HG03342 (cell line): Measurements from ENCODE around the gene RPL22.

Source experiments
- ATAC-seq: cut with Tn5 transposase; IDR thresholded peaks from one replicate; pipeline ENCODE4 v1.9.1; 2021; ENCODE audit warnings: mild to moderate bottlenecking, moderate library complexity; ENCODE audit not compliant: unreplicated experiment

The RPL22 gene

DNA sequence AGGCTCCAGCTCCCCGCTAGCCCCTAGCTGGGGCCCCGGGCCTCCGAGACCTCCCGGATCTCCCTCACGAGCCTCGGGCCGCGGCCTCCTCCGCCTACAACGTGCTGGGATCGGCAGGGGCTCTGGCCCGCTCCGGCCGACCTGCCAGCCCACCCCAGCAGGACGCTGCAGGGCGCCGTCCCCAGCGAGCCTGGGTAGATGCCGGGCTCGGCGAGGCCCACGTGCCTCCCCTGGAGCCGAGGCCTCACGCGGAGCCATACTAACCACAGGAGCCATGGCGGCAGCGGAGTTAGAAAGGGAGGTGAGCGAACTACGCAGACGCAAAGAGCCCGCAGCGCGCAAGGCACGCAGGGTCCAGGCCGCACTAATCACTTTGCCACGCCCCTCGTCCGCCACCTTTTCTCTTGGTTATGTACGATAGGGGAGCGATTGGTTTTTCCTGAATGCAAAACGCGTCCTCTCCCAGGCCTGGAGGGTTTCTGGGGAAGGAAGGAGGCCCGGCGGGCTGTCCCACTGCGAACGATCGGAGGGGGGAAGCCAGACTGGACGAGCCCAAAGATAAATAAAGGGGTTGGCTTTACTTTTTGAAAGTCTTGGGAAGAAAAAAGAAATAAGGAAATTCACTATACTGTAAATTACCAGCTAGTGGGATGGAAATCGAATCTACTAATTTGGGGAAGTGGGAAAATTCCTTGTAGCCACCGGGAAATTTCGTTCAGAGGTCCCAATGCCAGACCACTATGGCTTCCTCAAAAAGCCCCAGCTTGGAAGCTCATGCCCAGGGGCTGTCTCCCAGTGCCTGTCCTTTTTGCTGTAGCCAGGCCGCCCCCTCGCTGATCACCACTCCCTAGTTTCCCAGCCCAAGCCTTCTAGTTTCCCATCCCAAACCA lies at the start of gene RPL22:
Gene RPL22, minus strand, starts transcription at position 298 of the 890 bp plus-strand sequence. Its CDS starts 22 bp downstream, at position 276.
- ATAC-seq: peak; percentile 94

DNA sequence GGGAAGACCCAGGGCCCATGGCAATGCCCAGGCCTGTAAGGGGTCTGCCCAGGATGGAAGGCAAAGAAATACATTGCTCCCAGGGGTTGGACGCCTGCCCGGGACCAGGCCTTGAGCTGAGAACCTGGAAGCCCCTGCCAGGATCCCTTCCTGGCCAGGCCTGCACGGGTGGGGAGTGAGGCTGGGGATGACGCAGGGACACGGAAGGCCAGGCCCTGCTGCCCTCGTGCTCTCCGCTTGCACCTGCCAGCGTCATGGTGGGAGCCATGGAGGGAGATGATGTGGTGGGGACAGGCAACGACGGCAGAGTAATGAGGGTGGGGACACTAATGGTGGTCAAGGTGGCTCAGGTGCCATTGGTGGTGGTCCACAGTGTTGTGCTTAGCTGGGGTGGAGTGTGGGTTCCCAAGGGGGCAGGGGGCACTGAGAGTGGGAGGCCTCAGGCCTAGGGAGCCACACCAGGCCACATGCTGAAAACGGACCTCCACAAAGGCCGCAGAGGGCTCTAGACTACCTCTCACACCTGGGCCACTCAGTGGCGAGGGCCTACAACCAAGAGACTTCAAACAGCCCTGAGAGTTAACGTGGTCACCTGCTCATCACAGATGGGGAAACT lies 48.9 kb upstream of the RPL22 start:
- no peak for ATAC-seq

DNA sequence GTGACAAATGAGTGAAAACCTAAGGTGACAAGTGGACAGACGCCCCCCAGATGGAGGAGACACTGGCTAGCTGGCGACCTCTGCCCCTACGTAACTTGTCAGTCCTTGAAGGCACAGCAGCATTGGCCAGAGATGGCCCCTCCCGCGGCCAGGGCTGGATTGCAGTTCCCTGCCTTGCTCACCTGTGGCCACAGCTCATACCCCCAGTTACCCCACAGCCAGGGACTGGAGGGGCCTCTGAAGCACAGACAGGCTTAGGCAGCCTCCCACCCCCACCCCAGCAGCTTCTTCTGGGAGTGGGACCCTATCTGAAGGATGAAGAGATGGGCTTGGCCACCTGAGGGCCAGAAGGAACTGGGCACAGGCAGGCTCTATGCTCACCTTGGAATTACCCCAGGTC lies 48.3 kb upstream of the RPL22 start:
- no peak for ATAC-seq

DNA sequence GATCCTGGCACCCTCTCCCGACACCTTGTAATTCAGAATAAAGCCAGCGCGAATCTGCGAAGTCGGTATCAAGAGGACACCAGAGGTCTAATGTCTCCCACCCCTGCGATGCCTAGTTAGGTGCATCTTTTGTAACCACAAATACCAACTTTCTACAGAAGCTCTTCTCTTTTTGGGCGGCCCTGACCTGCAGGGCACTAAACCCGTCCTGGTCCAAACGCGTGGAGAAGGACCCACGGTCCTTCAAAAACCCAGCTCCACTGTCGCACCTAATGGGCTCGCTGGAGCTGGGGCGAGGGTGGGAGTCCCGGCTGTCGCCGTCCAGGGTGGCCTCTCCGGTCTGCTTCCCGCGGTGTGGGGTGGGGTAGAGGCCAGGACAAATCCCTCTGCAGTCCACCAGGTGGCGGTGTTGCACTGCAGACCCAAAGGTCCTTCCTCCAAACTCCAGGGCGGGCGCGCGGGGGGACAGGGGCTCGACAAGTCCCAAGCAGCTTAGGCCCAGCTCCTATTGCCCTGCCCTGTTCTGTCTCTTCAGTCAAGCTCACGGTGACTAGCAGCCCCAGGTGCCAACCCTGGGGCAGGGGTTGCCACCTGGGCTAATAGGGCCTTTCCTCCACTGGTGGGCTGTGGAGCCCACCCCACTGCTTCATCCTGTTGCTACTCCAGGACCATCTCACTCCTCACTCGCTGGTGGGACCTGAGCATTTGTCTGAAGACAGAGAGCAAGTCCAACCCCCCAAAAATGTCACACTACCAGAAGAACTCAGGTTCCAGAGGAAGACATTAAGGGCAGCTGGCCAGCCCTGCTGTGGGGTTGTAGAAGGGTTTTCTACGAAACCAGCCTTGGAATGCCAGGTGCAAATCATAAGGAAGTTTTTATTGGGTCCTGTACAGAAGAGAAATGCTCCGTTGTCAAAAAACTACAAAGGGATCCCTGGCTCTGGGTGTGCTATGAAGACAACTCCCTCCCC lies 47.4 kb upstream of the RPL22 start:
- ATAC-seq: no peak

DNA sequence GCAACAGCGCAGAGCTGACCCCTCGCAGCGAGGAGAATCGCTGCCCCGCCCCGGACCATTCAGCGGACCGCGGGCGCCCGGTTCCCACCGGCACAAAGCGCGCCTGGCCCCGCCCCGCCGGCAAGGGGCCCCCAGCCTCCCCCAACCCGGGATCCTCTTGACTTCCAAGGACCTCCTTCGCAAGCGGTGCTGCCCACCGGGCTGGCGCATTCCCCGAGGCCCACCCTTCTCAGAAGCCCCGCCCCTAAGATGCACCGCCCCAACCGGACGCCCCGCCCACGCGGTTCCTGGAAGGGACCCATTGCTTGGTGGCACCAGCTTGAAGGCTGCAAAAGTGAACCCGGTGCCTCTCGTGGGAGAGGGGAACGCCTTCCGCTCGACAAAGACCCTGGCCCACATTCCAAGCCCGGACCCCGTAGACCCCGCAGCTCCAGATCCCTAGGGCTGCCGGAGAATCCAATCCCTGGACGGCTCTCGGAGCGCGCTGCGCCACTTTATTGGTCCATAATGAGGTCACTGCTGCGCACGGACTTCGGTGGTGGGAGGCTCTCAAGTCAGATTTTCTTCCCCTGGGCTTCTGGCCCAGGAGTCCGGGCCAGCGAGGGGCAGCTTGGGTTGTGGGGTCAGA lies 46.6 kb upstream of the RPL22 start:
- no peak for ATAC-seq

DNA sequence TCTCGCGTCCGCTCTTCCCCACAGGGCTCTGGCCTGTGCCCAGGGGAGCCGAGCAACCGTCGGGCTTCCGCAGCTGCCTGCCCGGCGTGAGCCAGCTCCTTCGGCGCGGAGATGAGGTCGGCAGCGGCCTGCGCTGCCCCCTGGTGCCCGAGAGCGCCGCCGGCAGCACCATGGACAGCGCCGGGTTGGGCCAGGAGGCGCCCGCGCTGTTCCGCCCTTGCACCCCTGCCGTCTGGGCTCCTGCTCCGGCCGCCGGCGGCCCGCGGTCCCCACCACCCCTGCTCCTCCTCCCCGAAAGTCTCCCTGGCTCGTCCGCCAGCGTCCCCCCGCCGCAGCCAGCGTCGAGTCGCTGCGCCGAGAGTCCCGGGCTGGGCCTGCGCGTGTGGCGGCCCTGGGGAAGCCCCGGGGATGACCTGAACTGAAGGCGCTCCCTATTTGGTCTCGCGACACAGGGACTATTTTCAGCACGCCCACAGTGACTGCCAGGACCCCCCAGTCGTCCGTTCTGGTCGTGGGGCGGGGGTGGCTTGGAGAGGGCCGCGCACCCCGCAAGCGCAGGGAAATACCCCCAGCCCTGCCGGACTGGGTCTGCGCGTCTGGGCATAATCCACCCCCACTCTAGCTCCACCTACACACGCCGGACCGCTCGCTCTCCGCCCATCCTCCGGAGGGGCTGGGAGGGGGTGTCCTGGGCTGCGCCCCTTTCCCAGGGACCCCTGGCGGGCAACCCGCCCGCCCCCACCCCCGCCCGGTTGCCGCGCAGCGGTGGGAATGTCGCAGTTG lies 45.9 kb upstream of the RPL22 start:
- peak; percentile 42 for ATAC-seq

DNA sequence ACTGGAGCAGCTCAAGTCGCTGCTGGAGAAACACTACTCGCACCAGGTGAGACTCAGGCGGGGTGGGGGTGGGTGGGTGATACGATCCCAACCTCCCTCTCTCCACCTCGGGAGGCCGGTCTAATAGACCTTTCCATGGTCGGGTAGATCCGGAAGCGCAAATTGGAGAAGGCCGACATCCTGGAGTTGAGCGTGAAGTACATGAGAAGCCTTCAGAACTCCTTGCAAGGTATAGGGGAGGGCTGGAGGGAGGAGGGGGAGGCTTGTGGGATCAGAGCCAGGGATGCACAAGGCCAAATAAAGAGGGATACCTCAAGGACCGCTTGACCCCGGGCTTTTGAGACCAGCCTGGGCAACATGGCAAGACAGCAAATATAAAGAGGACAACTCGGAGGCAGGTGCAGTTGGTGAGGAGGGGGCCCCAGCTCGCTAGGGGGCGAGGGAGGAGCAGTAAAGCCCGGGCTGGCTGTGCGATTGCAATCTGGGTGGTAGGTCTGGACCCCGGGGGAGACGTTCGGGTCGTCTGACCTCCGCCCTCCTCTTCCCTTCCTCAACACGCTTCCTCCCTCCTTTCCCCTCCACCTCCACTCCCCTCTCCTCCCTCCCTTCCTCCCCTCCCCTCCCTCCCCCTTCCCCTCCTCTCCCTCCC lies 45.1 kb upstream of the RPL22 start:
- ATAC-seq: no peak

DNA sequence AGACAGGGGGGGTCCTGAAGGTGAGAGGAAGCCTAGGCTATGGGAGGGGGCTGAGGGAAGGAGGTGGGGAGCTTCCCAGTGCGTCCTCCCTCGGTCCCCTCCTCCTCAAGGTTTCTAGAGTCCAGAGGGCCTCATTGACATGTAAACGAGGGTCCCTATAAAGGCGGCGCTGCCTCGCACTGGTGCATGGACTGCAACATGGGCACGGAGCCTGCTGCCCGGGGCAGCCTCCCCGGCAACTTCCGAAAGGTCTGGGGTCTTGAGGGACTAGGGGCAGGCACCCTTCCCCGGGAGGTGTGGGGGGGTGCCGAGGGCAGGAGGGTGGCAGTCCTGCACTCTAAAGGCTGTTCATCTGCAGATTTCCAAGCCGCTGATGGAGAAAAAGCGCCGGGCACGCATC lies 44.6 kb upstream of the RPL22 start, which contains the start of gene HES3:
Gene HES3, plus strand, starts transcription at position 187 of the 400 bp plus-strand sequence. Its CDS starts 187 bp downstream, at position 374.
- no peak for ATAC-seq

DNA sequence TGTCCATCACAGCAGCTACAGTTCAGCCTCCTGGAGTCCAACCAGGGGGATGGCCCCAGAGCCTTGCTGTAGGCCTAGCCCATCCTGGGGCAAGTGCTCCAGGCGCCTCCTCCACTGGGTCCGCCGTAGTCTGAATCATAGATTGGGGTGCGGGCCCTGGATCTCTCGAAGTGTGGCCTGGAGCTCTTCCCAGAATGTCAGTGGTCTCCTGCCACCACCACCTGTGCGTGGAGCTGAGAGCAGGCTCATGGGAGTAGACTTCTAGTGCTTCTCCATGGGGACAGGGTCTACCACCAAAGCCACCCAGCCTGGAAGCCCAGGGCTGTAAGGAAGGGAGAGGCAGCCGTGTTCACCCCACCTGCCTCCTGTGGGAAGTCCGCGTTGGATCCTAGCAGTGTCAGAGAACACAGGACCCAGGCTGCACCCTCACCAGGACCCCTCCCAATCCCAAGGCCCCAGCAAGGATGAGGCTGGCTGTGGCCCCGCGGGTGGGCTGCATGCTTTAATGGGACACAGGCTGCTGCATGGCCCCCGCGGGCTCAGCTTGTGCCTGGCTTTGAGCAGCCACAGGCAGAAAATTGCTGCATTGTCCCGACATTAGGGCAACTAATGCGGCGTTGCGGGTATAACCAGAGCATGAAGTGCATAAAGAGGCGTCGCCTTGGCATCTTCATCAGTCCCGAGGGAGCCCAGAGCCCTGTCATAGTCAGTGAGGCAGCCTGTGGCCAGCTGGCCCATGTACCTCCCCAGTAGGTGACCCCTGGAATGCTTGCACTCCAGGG lies 43.8 kb upstream of the RPL22 start:
- no peak for ATAC-seq

DNA sequence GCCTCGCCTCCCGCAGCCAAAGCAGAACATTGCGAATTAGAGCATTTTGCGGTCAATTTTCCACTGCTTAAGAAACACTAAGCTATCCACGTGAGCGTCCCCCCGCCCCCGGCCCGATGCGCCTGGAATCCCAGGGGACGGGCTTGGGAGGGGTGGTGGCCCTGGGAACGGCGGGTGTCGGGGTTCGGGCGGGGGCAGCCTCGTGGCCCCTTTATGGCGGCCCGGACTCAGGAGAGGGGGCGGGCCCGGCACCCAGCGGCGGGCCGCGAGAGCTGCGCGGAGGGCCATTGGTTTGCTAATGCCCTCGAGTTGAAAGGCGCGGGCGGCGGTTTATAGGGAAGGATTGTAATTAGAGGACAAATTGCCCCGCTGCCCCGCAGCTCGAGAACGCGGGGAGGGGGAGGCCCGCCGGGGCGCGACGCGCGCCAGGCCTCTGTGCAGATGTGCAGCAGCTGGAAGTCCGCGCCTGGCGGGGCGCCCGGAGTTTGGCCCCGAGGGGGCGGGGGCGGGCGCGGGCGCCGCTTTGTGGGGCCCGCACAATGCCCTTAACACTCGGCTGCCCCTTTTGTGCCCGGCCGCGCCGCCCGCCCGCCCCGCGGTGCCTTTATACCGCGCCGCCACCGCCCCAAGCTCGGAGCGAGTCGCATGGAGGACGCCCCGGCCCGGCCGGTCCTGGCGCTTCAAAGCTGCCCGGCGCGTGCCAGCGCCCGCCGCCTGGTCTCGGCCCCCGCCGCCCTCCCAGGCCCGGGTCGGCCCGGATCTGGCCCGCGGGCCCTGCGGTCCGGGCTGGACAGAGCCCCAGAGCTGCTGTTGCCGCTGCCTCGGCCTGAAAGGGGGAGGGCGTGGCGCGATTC lies 42.7 kb upstream of the RPL22 start:
- ATAC-seq: no peak

DNA sequence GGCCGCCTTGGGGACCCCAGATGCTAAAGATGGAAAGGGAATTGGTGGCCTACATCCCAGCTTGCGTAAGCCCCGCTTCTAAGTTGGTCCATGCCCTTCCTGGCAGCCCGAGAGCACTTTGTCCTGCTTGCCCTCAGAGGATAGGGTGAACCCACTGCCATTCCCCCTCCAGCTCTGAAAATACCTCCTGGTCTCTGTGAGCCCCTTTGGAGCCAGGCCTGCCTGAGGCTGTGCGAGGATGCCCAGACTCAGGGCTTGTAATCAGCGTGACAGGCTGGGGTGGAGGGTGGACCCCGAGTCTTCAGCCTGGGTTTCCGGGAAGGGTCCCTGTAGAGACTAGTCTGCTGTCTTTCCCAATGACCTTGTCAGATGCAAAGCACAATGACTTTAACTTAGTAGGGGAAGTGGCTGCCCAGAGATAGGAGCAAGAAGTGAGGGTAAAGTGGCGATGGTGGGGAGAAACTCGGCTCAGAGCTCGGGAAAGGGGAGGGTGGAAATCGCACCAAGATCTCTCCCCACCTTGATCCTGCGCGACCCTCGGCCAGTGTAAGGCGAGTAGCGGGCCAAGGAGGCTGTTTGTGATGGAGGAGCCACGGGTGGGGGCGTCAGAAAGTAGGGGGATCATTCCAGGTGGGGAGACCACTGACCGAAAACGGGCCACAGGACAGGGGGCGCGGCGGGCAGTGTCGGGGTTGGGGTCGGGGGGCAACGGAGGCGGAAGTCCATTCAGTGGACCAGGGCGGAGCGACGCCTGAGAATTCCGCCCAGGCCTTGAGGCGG lies 41.9 kb upstream of the RPL22 start:
- no peak for ATAC-seq

DNA sequence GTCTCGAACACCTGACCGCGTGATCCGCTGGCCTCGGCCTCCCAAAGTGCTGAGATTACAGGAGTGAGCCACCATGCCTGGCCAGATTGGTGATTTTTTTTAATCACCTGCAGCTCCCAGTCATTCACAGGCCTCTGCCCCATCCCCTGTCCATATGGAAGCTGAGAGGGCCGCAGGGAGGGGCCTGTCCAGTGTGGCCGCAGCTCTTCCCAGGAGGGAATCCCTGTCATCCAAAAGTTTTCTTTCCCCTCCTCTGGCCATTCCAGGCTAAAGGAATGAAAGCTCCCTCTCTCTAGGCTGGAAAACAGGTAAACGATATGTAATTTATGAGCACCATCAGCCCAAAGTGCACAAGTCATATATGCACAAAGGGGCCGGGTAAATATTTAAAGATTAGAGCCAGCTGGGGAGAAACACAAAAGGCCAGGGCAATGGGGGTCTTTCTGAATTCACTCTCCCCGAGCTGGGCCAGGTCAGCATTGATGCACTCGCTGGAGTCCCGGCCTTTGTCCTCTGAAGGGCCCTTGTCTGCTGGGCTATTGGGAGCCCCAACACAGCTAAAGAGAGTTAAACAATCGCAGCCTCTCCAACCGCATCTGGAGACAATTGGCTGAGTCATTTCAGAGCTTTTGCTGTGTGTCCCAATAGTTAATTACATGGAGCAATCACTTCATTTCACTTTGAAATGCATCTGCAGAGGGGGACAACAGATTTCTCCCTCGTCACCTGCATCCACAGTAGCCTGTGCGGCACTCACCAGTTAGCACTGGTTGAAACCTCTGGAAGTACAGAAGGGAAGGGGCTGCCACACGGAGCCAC lies 40.8 kb upstream of the RPL22 start:
- no peak for ATAC-seq

DNA sequence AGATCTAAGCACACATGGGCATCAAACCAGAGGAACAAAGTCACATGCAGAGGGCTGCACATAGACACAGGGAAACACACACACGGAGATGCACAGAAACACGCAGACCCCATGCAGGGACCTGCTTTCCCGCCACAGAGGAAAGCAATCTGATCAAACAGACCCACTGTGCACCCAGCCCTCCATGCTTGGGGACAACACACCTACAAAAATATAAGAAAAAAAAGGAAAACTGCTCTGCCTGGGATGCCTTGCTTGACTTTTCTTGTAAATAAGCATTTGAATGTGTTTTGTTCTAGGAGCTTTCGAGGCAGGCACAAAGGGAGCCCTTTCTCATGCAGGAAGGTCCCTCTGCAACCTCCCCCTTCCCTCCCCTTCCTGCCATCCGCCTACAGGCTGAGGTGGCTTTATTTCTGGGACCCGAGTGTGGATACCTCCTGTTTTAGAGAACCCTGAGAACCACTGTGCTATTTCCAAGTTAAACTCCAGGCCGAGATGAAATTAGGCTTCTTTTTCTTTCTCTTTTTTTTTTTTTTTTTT lies 39.9 kb upstream of the RPL22 start:
- no peak for ATAC-seq

DNA sequence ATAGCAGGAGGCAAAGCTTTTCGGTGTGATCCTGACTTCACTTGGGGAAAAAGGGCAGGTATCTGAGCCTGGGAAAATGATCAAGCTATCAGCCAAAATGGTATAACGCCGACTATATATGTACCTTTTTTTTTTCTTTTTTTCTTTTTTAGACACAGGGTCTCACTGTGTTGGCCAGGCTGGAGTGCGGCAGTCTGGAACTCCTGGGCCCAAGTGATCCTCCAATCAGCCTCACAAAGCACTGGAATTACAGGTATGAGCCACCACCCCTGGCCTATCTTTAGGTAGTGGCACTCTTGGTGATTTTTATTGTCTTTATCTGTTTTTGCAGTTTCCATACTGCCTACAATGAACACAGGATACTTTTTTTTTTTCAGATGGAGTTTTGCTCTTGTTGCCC lies 37.7 kb upstream of the RPL22 start:
- no peak for ATAC-seq

DNA sequence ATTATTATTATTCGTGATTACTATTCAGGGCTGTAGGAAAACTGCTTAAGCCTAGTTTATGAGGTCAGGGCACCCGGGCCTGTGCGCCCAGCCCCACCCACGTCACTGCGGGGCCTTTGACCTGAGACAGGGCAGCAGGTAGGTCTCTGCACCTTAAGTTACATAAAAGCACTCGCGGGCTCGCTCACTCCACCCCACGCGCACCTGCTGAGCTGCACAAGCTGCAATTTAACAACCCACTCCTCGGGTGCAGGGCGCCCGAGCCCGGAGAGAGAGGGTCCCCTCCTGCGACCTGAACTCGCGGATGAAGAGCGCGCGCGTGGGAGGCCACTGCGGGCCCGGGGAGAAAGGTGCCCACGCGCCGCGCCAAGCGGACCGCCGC lies 35.9 kb upstream of the RPL22 start:
- peak; percentile 32 for ATAC-seq
